Endothelial cell of umbilical vein (primary cell): ENCODE measurements around the gene B3GALNT2.

ENCODE experiments used
- CTCF ChIP-seq, 2 donors: IDR thresholded peaks; 1 replicate in 1 of 2; 2 replicates in 1 of 2; pipeline ENCODE4 v1.5.1; 2011; ENCODE audit warnings: low read length in 2 of 2, mild to moderate bottlenecking in 2 of 2, moderate library complexity in 2 of 2, control low read depth in 1 of 2, inconsistent platforms in 1 of 2, low read depth in 1 of 2; ENCODE audit not compliant: insufficient read depth in 1 of 2; ENCODE audit errors: extremely low read depth in 1 of 2
- EZH2 ChIP-seq: IDR thresholded peaks from 2 replicates; pipeline ENCODE4 v1.6.1; 2012; ENCODE audit warnings: borderline replicate concordance, low read depth, mild to moderate bottlenecking, moderate library complexity, low read length, inconsistent platforms; ENCODE audit not compliant: severe bottlenecking
- MYC ChIP-seq: IDR thresholded peaks from one replicate; pipeline ENCODE4 v1.6.1; 2011; ENCODE audit warnings: mild to moderate bottlenecking, low read depth, low read length
- POLR2A ChIP-seq: IDR thresholded peaks from 2 replicates; pipeline ENCODE4 v1.6.1; 2012; ENCODE audit warnings: low read depth, mild to moderate bottlenecking, control low read depth, low read length
- POLR2AphosphoS5 ChIP-seq: IDR thresholded peaks from 2 replicates; pipeline ENCODE4 v1.6.1; 2012; ENCODE audit warnings: low read depth, mild to moderate bottlenecking, control low read depth, low read length, moderate library complexity; ENCODE audit not compliant: insufficient read depth

DNA sequence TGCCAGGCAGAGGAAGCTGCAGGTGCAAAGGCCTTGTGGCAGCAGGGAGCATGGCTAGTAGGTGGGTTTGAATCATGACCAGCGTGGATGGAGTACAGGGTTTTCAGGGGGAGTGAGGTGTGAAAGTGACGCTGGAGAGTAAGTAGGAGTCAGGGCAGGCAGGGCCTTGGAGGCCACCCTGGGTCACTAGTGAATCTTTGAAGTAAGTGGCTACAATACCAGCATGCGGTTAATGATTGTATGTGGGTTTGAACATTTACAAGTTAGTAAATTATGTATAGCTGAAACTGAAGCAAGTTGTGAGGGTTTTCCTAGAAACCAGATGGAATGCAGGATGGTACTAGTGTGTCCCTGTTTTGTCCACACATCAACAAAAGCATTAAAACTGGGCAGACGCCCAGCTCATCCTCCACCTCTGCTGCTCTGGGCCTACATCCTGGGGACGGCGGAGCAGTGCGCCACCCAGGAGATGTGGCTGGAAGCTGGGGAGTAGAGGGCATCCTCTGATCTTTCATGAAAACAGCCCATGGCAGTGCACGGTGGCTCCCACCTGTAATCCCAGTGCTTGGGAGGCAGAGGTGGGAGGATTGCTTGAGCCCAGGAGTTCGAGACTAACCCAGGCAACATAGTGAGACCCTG lies 41.2 kb upstream of the B3GALNT2 start:
- no peak for TF ChIP-seq CTCF (IDR thresholded peaks at IDR 0.05; ENCODE audit: extremely low read depth in 1 of 2, insufficient read depth in 1 of 2, low read depth in 1 of 2, low read length in 2 of 2)
- TF ChIP-seq POLR2AphosphoS5 = no peak
- no peak for TF ChIP-seq EZH2
- TF ChIP-seq POLR2A = no peak
- TF ChIP-seq MYC = no peak
